Brain microvascular endothelial cell (primary cell): ENCODE data around the gene DCUN1D5.
A peak's percentile ranks its signal among the peaks of the same experiment; 100 is the strongest.

ENCODE experiments used
- DNase-seq: peaks from one replicate; pipeline ENCODE4 v3.0.0-alpha.2; 2020
- H3K27ac ChIP-seq: fragments of 250-450 bp; sonication (Bioruptor Pico); 2 replicates; pipeline ENCODE4 v1.5.1; 2020; ENCODE audit warnings: mild to moderate bottlenecking, moderate library complexity
- H3K27me3 ChIP-seq: fragments of 250-450 bp; sonication (Bioruptor Pico); replicated peaks from 2 replicates; pipeline ENCODE4 v1.5.1; 2020; ENCODE audit warnings: mild to moderate bottlenecking
- H3K36me3 ChIP-seq: fragments of 250-450 bp; sonication (Bioruptor Pico); replicated peaks from 2 replicates; pipeline ENCODE4 v1.5.1; 2020; ENCODE audit warnings: mild to moderate bottlenecking
- H3K4me3 ChIP-seq: 2 replicates; pipeline ENCODE4 v1.5.1; 2011; ENCODE audit warnings: low read depth, mild to moderate bottlenecking, control low read depth, low read length, moderate library complexity
- CTCF ChIP-seq: IDR thresholded peaks from 2 replicates; pipeline ENCODE4 v1.5.1; 2011; ENCODE audit warnings: low read depth, mild to moderate bottlenecking, moderate library complexity, low read length, control low read depth, inconsistent platforms; ENCODE audit errors: missing control alignments
- in situ Hi-C: cut with HindIII; loops from 2 replicates; pipeline ENCODE4 v1.10.0; 2017; ENCODE audit warnings: low sequenced_read_pairs, low pct_ligation_motif_present

DCUN1D5 gene

GRCh38 chr11:103053997-103054396, 38.0 kb downstream of the DCUN1D5 start:
- H3K36me3 ChIP-seq = no peaks in the 10 kb centered on the region
- in situ Hi-C loops = no loop called here
- H3K4me3 ChIP-seq = no peak overlapping the region
- H3K27me3 ChIP-seq = no peaks in the 10 kb centered on the region
- no peak for TF ChIP-seq CTCF
- no peak overlapping the region for H3K27ac ChIP-seq
- DNase-seq = no peak

- H3K36me3 ChIP-seq = no peaks in the 10 kb centered on the region
- TF ChIP-seq CTCF = no peak
- H3K27ac ChIP-seq = no peak overlapping the region
- peak; percentile 80 for DNase-seq
- H3K27me3 ChIP-seq = no peaks in the 10 kb centered on the region
- in situ Hi-C loops = no loop called here
- H3K4me3 ChIP-seq = no peak overlapping the region
Measured at GRCh38 chr11:103051981-103052380, 40.0 kb downstream of the DCUN1D5 start.

- no peaks in the 10 kb centered on the region for H3K36me3 ChIP-seq
- in situ Hi-C loops = no loop called here
- no peak overlapping the region for H3K4me3 ChIP-seq
- H3K27me3 ChIP-seq = no peaks in the 10 kb centered on the region
- H3K27ac ChIP-seq = no peak overlapping the region
- DNase-seq = no peak
- no peak for TF ChIP-seq CTCF
Measured at GRCh38 chr11:103051151-103051801, 40.7 kb downstream of the DCUN1D5 start.

GRCh38 chr11:103050351-103050750, 41.6 kb downstream of the DCUN1D5 start:
- Histone ChIP-seq H3K4me3 (no peak overlapping the region), H3K36me3 (no peaks in the 10 kb centered on the region), H3K27ac (no peak overlapping the region), H3K27me3 (no peaks in the 10 kb centered on the region)
- DNase-seq = no peak
- in situ Hi-C loops = no loop called here
- TF ChIP-seq CTCF = no peak

GRCh38 chr11:103047837-103048236, 44.1 kb downstream of the DCUN1D5 start:
- H3K36me3 ChIP-seq = no peaks in the 10 kb centered on the region
- H3K27ac ChIP-seq = no peak overlapping the region
- no peak for TF ChIP-seq CTCF
- H3K27me3 ChIP-seq = no peaks in the 10 kb centered on the region
- no peak overlapping the region for H3K4me3 ChIP-seq
- in situ Hi-C loops = no loop called here
- no peak for DNase-seq

GRCh38 chr11:103043826-103044678, 47.9 kb downstream of the DCUN1D5 start:
- no peak overlapping the region for H3K27ac ChIP-seq
- no peak for TF ChIP-seq CTCF
- DNase-seq = no peak
- in situ Hi-C loops = no loop called here
- H3K4me3 ChIP-seq = no peak overlapping the region
- no peaks in the 10 kb centered on the region for H3K36me3 ChIP-seq
- H3K27me3 ChIP-seq = no peaks in the 10 kb centered on the region
